PFSK-1 (cell line): Measurements from ENCODE around the gene ATP11A.

Experiments
- FOXP2 ChIP-seq: optimal IDR thresholded peaks from 2 replicates; pipeline ENCODE3; 2011; ENCODE audit warnings: borderline replicate concordance, control low read depth, inconsistent platforms; ENCODE audit not compliant: insufficient read depth; ENCODE audit errors: extremely low read length, extremely low read depth
- POLR2AphosphoS5 ChIP-seq: IDR thresholded peaks from 2 replicates; pipeline ENCODE4 v1.6.1; 2012; ENCODE audit warnings: low read depth, mild to moderate bottlenecking, control low read depth, low read length, moderate library complexity
- SIN3A ChIP-seq: IDR thresholded peaks from 2 replicates; pipeline ENCODE4 v1.6.1; 2012; ENCODE audit warnings: mild to moderate bottlenecking, low read length, moderate library complexity, borderline replicate concordance; ENCODE audit not compliant: insufficient read depth

DNA sequence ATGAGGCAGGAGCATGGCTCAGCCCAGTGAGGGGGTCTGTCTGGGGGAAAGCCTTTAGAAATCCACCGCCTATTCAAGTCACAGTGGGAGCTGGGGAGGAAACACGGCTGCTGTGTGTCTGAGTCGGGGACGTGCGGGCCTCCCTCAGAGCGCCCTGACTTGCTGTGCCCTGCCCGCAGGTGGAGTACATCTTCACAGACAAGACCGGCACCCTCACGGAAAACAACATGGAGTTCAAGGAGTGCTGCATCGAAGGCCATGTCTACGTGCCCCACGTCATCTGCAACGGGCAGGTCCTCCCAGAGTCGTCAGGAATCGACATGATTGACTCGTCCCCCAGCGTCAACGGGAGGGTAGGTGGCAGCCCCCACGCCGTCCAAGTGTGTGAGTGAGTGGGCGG lies 141.4 kb downstream of the ATP11A start:
- TF ChIP-seq SIN3A: no peak
- TF ChIP-seq POLR2AphosphoS5: no peak
- no peak for TF ChIP-seq FOXP2
